Osteoblast (primary cell): ENCODE data around the gene COL4A6. TPM values are rescaled to one million over a fixed set of nuclear protein-coding genes. Genes with fewer than 3 reads are reported as not detected.

Source experiments
- DNase-seq: peaks from one replicate; pipeline ENCODE4 v3.0.0; 2011; ENCODE audit warnings: low spot score, mixed read lengths; ENCODE audit not compliant: insufficient read length; ENCODE audit errors: missing footprints
- H2AFZ ChIP-seq: 2 replicates; pipeline ENCODE4 v1.6.0; 2011; ENCODE audit warnings: mild to moderate bottlenecking, low read length
- H3K27ac ChIP-seq: 2 replicates; pipeline ENCODE4 v1.5.1; 2011; ENCODE audit warnings: mild to moderate bottlenecking, low read depth, low read length, moderate library complexity
- H3K27me3 ChIP-seq: 2 replicates; pipeline ENCODE4 v1.6.0; 2012; ENCODE audit warnings: mild to moderate bottlenecking, control low read depth, inconsistent platforms, low read length, moderate library complexity; ENCODE audit not compliant: insufficient read depth
- H3K36me3 ChIP-seq: 2 replicates; pipeline ENCODE4 v1.5.1; 2011; ENCODE audit warnings: mild to moderate bottlenecking, low read length, control low read depth, moderate library complexity; ENCODE audit not compliant: insufficient read depth
- H3K4me1 ChIP-seq: 2 replicates; pipeline ENCODE4 v1.5.1; 2011; ENCODE audit warnings: mild to moderate bottlenecking, low read length, control low read depth, moderate library complexity; ENCODE audit not compliant: insufficient read depth
- H3K4me2 ChIP-seq: 2 replicates; pipeline ENCODE4 v1.6.0; 2011; ENCODE audit warnings: mild to moderate bottlenecking, low read length; ENCODE audit not compliant: insufficient read depth
- H3K4me3 ChIP-seq: fragments of 200-600 bp; sonication (generic); 3 replicates; pipeline ENCODE4 v1.5.1; 2012; ENCODE audit warnings: mild to moderate bottlenecking, low read length, inconsistent platforms; ENCODE audit not compliant: insufficient read depth
- H3K79me2 ChIP-seq: 2 replicates; pipeline ENCODE4 v1.6.0; 2012; ENCODE audit warnings: mild to moderate bottlenecking, low read length, control low read depth, inconsistent platforms; ENCODE audit not compliant: insufficient read depth
- H3K9me3 ChIP-seq: 2 replicates; pipeline ENCODE4 v1.5.1; 2011; ENCODE audit warnings: low read depth, low read length, control low read depth
- H4K20me1 ChIP-seq: 2 replicates; pipeline ENCODE4 v1.6.0; 2012; ENCODE audit warnings: mild to moderate bottlenecking, low read length, control low read depth; ENCODE audit not compliant: insufficient read depth
- total RNA-seq: library from RNA; depleted of rRNA; stranded (reverse); fragments of >200 nt; gene quantifications from 2 replicates; pipeline ENCODE4 v1.2.3, GENCODE V29; 2012
- TF ChIP-seq, protein P1 (sequence below): IDR thresholded peaks from 2 replicates; pipeline ENCODE4 v1.5.1; 2011; ENCODE audit warnings: mild to moderate bottlenecking, low read depth, low read length, moderate library complexity; ENCODE audit errors: extremely low read depth

COL4A6 gene
- total RNA-seq, 1 donor = not detected

GRCh38 chrX:108420481-108420880 lies 17.7 kb downstream of the COL4A6 start:
- H3K4me2 ChIP-seq = no peak overlapping the region
- H3K4me3 ChIP-seq = no peak overlapping the region
- no peak overlapping the region for H2AFZ ChIP-seq
- H4K20me1 ChIP-seq = no peaks in the 10 kb centered on the region
- H3K79me2 ChIP-seq = no peaks in the 10 kb centered on the region
- H3K9me3 ChIP-seq = no peaks in the 10 kb centered on the region
- H3K27me3 ChIP-seq = peaks cover 3% of the 10 kb centered on the region
- no peaks in the 10 kb centered on the region for H3K36me3 ChIP-seq
- no peaks in the 10 kb centered on the region for H3K4me1 ChIP-seq
- H3K27ac ChIP-seq = no peak overlapping the region
- TF ChIP-seq, protein P1, sequence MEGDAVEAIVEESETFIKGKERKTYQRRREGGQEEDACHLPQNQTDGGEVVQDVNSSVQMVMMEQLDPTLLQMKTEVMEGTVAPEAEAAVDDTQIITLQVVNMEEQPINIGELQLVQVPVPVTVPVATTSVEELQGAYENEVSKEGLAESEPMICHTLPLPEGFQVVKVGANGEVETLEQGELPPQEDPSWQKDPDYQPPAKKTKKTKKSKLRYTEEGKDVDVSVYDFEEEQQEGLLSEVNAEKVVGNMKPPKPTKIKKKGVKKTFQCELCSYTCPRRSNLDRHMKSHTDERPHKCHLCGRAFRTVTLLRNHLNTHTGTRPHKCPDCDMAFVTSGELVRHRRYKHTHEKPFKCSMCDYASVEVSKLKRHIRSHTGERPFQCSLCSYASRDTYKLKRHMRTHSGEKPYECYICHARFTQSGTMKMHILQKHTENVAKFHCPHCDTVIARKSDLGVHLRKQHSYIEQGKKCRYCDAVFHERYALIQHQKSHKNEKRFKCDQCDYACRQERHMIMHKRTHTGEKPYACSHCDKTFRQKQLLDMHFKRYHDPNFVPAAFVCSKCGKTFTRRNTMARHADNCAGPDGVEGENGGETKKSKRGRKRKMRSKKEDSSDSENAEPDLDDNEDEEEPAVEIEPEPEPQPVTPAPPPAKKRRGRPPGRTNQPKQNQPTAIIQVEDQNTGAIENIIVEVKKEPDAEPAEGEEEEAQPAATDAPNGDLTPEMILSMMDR = no peak
- DNase-seq = no peak

GRCh38 chrX:108419401-108419800 lies 18.8 kb downstream of the COL4A6 start:
- TF ChIP-seq, protein P1 = no peak
- no peak overlapping the region for H2AFZ ChIP-seq
- H3K4me1 ChIP-seq = no peaks in the 10 kb centered on the region
- H4K20me1 ChIP-seq = no peaks in the 10 kb centered on the region
- H3K36me3 ChIP-seq = no peaks in the 10 kb centered on the region
- peaks cover 3% of the 10 kb centered on the region for H3K27me3 ChIP-seq
- H3K79me2 ChIP-seq = no peaks in the 10 kb centered on the region
- no peaks in the 10 kb centered on the region for H3K9me3 ChIP-seq
- no peak overlapping the region for H3K27ac ChIP-seq
- no peak for DNase-seq
- H3K4me2 ChIP-seq = no peak overlapping the region
- no peak overlapping the region for H3K4me3 ChIP-seq

- H3K79me2 ChIP-seq = no peaks in the 10 kb centered on the region
- no peak overlapping the region for H3K27ac ChIP-seq
- H3K27me3 ChIP-seq = no peaks in the 10 kb centered on the region
- H3K9me3 ChIP-seq = no peaks in the 10 kb centered on the region
- H3K4me3 ChIP-seq = no peak overlapping the region
- no peaks in the 10 kb centered on the region for H3K4me1 ChIP-seq
- H2AFZ ChIP-seq = no peak overlapping the region
- TF ChIP-seq, protein P1 = no peak
- no peak for DNase-seq
- H3K4me2 ChIP-seq = no peak overlapping the region
- H4K20me1 ChIP-seq = no peaks in the 10 kb centered on the region
- no peaks in the 10 kb centered on the region for H3K36me3 ChIP-seq
Observed at GRCh38 chrX:108417257-108417656, 21.0 kb downstream of the COL4A6 start.

DNA sequence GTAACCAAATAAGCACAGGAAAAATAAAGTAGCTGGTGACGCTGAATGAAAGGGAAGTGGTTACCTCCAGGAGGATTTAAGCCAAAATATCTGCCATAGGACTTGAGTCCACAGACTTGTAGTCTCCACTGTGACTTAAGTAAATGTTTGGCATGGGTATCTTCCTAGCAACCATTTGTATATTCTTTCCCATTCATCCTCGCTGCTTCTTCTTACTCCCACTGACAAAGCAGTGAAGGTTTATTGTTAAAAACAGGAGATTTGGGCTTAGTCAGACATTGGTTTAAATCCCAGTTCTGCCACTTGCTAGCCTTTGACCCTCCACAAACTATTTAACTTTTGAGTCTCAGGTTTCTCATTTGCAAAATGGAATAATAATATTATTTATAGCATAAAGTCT lies 22.3 kb downstream of the COL4A6 start:
- Histone ChIP-seq H3K27ac (no peak overlapping the region), H3K4me1 (no peaks in the 10 kb centered on the region), H3K4me3 (no peak overlapping the region), H3K36me3 (no peaks in the 10 kb centered on the region), H3K27me3 (no peaks in the 10 kb centered on the region), H2AFZ (no peak overlapping the region), H3K79me2 (no peaks in the 10 kb centered on the region), H3K4me2 (no peak overlapping the region), H3K9me3 (no peaks in the 10 kb centered on the region), H4K20me1 (no peaks in the 10 kb centered on the region)
- DNase-seq = no peak
- TF ChIP-seq, protein P1 = no peak
